Skeletal muscle tissue (tissue), 4 donors: ENCODE results near the gene FGF23. TPM values are rescaled to one million over a fixed set of nuclear protein-coding genes. Genes with fewer than 3 reads are reported as not detected.

Experiments used
- H3K27ac ChIP-seq: one replicate; pipeline ENCODE4 v1.7.0; 2013; ENCODE audit warnings: mild to moderate bottlenecking, low read depth, low read length, inconsistent platforms
- H3K27me3 ChIP-seq, 3 donors: one replicate each; pipeline ENCODE4 v1.7.0; 2013; ENCODE audit warnings: low read length in 3 of 3; ENCODE audit not compliant: control insufficient read depth in 3 of 3, insufficient read depth in 3 of 3
- H3K36me3 ChIP-seq, 3 donors: one replicate each; pipeline ENCODE4 v1.7.0; 2013; ENCODE audit warnings: low read length in 3 of 3; ENCODE audit not compliant: control insufficient read depth in 3 of 3, insufficient read depth in 3 of 3
- H3K4me1 ChIP-seq, 3 donors: one replicate each; pipeline ENCODE4 v1.7.0; 2013; ENCODE audit warnings: low read length in 3 of 3, mild to moderate bottlenecking in 3 of 3; ENCODE audit not compliant: control insufficient read depth in 3 of 3, insufficient read depth in 3 of 3
- H3K4me3 ChIP-seq, 3 donors: one replicate each; pipeline ENCODE4 v1.7.0; 2013; ENCODE audit warnings: low read length in 3 of 3
- H3K9ac ChIP-seq, 3 donors: one replicate each; pipeline ENCODE4 v1.7.0; 2013; ENCODE audit warnings: low read length in 3 of 3, mild to moderate bottlenecking in 3 of 3, moderate library complexity in 2 of 3, low read depth in 1 of 3
- H3K9me3 ChIP-seq, 3 donors: one replicate each; pipeline ENCODE4 v1.7.0; 2013; ENCODE audit warnings: low read length in 3 of 3; ENCODE audit not compliant: control insufficient read depth in 3 of 3
- total RNA-seq: library from RNA; depleted of rRNA; stranded (reverse); fragments of >200 nt; gene quantifications from one replicate; pipeline ENCODE4 v1.2.3, GENCODE V29; 2014
- donor health status: Osteomylitis.

Gene FGF23
- total RNA-seq, 1 donor from 2014 or later: under 0.01 TPM

DNA sequence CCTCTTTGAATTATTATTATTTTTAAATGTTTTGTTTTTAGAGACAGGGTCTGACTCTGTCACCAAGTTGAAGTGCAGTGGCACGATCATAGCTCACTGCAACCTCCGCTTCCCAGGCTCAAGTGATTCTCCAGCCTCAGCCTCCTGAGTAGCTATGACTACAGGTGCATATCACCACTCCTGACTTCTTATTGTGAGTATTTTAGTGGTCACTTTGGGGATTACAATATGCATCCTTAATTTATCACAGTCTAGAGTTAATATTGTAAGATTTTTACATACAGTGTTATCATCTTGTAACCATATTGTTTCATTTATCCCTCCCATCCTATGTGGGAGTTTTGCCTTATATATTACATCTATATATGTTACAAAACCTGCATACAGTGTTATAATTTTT lies 13.4 kb downstream of the FGF23 start:
- Histone ChIP-seq H3K4me3 (no peak overlapping the region), H3K27ac (no peak overlapping the region), H3K36me3 (no peaks in the 10 kb centered on the region), H3K4me1 (no peaks in the 10 kb centered on the region), H3K27me3 (peaks cover 0 to 4% (median 0%) of the 10 kb centered on the region in 3 donors), H3K9ac (no peak overlapping the region), H3K9me3 (no peaks in the 10 kb centered on the region)

DNA sequence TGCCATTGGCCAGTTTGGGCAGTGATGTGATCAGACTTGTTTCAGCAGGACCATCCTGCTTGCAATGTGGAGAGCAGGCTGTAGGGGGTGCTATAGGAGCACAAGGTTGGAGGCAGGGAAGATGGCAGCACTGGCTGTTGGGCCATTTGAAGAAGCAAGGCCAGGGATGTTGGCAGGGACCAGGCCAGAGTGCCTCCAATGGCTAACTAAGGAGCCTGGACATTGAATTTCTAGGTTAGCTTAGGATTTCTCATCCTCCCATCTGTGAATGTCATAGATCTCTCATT lies 23.5 kb downstream of the FGF23 start:
- Histone ChIP-seq H3K27me3 (no peaks in the 10 kb centered on the region), H3K9me3 (no peaks in the 10 kb centered on the region), H3K9ac (no peak overlapping the region), H3K4me1 (no peaks in the 10 kb centered on the region), H3K27ac (no peak overlapping the region), H3K36me3 (peaks cover 2 to 11% (median 7%) of the 10 kb centered on the region in 3 donors), H3K4me3 (no peak overlapping the region)

DNA sequence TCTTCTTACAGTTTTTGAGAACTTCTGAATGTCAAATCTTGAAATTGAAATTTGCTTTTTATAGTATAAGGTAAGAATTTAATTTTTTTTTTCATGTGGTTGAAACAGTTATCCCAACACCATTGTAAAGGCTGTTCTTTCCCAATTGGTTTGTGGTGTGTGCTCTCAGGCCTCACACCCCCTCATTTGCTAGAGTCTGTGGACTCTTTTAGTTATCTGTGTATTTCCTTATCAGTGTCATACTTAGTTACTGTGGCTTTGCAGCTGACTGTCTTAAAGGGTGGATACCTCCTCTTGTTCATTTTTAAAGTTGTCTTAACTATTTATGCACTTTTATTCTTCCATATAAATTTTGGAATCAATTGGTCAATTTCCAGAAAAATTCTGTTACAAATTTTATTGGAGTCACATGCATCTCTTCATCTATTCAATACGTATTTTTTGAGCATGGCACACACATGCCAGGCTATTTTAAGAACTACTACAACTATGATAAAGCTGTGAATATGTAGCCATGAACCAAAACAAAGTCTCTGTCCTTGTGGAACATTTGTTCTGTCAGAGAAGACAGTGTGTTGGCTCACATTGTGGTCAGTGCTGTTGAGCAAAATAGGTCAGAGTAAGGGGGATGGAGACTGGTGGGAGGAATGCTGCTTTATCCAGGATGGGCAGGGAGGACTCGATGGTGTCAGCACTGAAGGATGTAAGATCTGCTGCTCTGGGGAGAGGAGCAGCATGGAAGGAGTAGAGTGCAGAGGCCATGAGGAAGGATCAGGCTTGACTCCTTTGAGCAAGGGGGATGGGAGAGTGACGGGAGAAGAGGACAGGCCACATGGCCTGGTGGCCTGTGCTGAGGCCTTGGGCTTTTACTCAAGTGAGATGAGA lies 24.1 kb downstream of the FGF23 start:
- H3K27ac ChIP-seq: no peak overlapping the region
- H3K27me3 ChIP-seq: no peaks in the 10 kb centered on the region
- H3K4me1 ChIP-seq: no peaks in the 10 kb centered on the region
- H3K9ac ChIP-seq: no peak overlapping the region
- H3K36me3 ChIP-seq: peaks cover 2 to 11% (median 7%) of the 10 kb centered on the region in 3 donors
- H3K4me3 ChIP-seq: no peak overlapping the region
- no peaks in the 10 kb centered on the region for H3K9me3 ChIP-seq

DNA sequence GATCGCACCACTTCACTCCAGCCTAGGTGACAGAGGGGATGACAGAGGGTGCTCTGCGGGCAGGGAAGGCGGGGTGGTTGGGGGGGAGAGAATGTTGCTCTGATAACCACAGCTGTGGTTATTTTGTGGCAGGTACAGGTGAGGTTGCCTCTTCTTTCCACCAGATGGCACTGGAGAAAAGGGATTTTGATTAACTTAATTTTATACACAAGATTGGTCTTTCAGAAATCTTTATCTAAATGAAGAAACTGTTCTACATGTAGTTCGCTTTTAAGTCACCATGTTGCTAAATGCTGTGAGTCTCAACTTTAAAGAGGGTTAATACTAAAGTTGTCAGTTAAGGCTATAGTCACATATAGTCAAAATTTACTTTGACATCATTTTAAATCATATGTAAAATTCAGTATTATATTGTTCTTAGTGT lies 25.7 kb downstream of the FGF23 start:
- H3K36me3 ChIP-seq: peaks cover 2 to 11% (median 7%) of the 10 kb centered on the region in 3 donors
- H3K27ac ChIP-seq: no peak overlapping the region
- H3K27me3 ChIP-seq: no peaks in the 10 kb centered on the region
- no peak overlapping the region for H3K4me3 ChIP-seq
- no peaks in the 10 kb centered on the region for H3K9me3 ChIP-seq
- no peak overlapping the region for H3K9ac ChIP-seq
- no peaks in the 10 kb centered on the region for H3K4me1 ChIP-seq

DNA sequence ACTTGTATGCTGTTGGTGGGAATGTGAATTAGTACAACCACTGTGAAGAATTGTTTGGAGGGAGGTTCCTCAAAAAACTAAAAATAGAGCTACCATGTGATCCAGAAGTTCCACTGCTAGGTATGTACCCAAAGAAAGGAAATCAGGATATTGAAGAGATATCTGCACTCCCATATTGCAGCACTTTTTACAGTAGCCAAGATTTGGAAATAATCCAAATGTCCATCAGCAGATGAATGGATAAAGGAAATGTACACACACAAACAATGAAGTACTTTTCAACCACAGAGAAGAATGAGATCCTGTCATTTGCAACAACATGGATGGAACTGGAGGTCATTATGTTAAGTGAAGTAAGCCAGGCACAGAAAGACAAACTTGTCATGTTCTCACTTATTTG lies 32.6 kb downstream of the FGF23 start:
- H3K9ac ChIP-seq: no peak overlapping the region
- H3K27me3 ChIP-seq: no peaks in the 10 kb centered on the region
- no peaks in the 10 kb centered on the region for H3K4me1 ChIP-seq
- no peak overlapping the region for H3K4me3 ChIP-seq
- no peak overlapping the region for H3K27ac ChIP-seq
- peaks cover 0 to 6% (median 0%) of the 10 kb centered on the region in 3 donors for H3K36me3 ChIP-seq
- no peaks in the 10 kb centered on the region for H3K9me3 ChIP-seq

DNA sequence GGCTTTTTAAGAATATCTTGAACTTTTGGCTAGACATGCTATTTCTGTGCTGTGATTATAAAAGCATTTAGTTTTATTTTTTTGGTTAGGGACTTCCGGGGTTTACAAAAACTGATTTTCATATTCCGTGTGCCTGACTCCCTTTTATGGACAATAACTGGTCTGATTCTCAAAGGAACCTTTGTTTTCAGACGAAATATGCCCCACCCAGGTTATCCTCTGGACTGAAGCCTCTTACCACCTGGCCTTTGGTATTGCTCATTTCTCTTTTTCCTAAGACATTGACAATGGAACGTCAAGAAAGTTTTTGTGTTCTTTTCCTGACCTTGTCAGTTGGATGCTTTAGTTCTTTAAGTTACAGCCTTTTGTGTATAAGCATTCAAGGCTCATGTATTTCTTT lies 47.7 kb downstream of the FGF23 start:
- Histone ChIP-seq H3K4me3 (no peak overlapping the region), H3K27me3 (no peaks in the 10 kb centered on the region), H3K4me1 (peaks cover 0 to 3% (median 2%) of the 10 kb centered on the region in 3 donors), H3K9ac (no peak overlapping the region), H3K36me3 (peaks cover 0 to 5% (median 2%) of the 10 kb centered on the region in 3 donors), H3K9me3 (no peaks in the 10 kb centered on the region), H3K27ac (no peak overlapping the region)

DNA sequence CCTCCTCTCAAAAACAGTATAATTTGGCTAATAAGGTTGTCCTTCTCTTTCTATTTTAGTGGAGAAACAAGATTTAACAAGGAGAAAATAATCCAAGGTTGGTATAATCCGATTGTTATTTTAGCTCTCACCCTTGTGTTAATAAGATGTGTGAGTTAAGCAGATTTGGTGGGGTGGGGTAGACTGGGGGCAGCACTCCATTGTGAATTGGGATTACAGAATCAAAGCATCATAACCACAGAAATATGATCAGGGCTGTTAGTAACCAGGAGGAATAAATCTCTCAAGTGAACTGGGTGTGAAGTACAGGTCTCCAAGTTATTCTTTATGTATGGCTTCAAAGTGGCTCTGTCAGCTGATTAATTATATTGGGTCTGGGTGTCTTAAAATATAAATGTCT lies 48.3 kb downstream of the FGF23 start:
- Histone ChIP-seq H3K4me1 (peaks cover 0 to 3% (median 2%) of the 10 kb centered on the region in 3 donors), H3K36me3 (peaks cover 0 to 5% (median 2%) of the 10 kb centered on the region in 3 donors), H3K4me3 (no peak overlapping the region), H3K27me3 (no peaks in the 10 kb centered on the region), H3K27ac (no peak overlapping the region), H3K9me3 (no peaks in the 10 kb centered on the region), H3K9ac (no peak overlapping the region)

DNA sequence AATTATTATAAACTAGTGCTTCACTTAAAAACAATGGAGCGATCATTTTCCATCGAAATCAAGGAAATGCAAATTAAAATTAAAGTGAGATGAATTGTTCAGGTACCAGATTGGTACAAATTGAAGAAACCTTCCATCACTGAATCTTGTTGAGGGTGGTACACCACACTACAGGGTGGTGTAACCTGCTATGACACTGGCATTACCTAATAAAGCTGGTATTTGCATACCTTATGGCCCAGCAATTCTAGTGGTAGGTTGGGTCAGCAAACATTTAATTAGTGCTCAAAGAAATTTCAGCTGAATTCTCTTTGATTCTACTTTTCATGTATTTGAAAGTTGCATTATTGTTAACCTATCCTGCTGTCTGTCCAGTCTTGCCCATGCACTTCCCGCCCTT lies 49.3 kb downstream of the FGF23 start:
- Histone ChIP-seq H3K4me1 (peaks cover 0 to 6% (median 2%) of the 10 kb centered on the region in 3 donors), H3K9ac (no peak overlapping the region), H3K36me3 (peaks cover 0 to 5% (median 2%) of the 10 kb centered on the region in 3 donors), H3K27me3 (no peaks in the 10 kb centered on the region), H3K4me3 (no peak overlapping the region), H3K9me3 (no peaks in the 10 kb centered on the region), H3K27ac (no peak overlapping the region)

DNA sequence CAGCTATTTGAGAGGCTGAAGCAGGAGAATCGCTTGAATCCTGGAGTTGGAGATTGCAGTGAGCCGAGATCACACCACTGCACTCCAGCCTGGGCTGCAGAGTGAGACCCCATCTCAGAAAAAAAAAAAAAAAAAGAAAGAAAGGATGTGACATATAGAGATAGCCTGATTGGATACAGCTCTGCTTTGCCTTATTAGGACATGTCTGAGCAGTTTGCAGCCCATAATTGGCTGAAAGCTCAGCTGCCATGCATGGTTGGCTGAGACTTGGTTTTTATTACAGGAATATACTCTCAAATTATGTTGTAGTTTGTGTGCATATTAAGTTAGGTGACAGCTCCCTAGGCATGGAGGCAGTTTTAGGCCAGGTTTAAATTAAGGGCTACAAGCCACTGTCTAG lies 52.2 kb downstream of the FGF23 start:
- H3K27ac ChIP-seq: no peak overlapping the region
- H3K9me3 ChIP-seq: no peaks in the 10 kb centered on the region

DNA sequence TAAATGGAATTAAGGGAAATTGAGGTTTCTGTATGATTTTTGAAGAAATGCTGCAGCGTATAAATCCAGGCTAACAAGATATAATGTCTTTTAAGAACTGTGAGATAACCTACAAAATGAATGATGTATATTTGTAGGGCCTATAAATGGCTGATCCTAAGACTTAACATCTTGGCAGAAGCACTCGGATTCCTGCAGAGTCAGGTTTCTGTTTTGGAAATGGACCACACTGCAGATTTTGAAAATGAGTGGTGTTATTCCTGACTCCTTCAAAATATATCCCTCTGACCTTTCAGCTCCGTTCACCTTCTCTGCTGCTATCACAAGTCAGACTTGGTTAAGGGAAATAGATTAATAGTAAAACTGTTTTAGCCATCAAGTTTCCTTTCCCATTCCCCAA lies 53.5 kb downstream of the FGF23 start:
- Histone ChIP-seq H3K9ac (peak overlapping the region; percentile 34 to 59 (median 46)), H3K4me1 (peaks cover 5 to 20% (median 15%) of the 10 kb centered on the region in 3 donors), H3K27ac (peak overlapping the region; percentile 59), H3K9me3 (no peaks in the 10 kb centered on the region), H3K4me3 (peak overlapping the region in 2 of 3 donors; percentile 10 to 33), H3K27me3 (no peaks in the 10 kb centered on the region), H3K36me3 (peaks cover 3 to 4% (median 3%) of the 10 kb centered on the region in 3 donors)

More for the DNA sequence above, 52.2 kb downstream of the FGF23 start:
- H3K9ac ChIP-seq: no peak overlapping the region
- peaks cover 3 to 7% (median 3%) of the 10 kb centered on the region in 3 donors for H3K36me3 ChIP-seq
- H3K4me1 ChIP-seq: peaks cover 0 to 14% (median 9%) of the 10 kb centered on the region in 3 donors
- H3K27me3 ChIP-seq: no peaks in the 10 kb centered on the region
- no peak overlapping the region for H3K4me3 ChIP-seq
